Duodenal mucosa (tissue), 2 donors: ENCODE measurements around the gene PDE11A.
"Not testable (repeated sequence)": the region's sequence is repeated elsewhere in the genome, so short reads cannot be mapped to it uniquely, and the experiment has no call there.

ENCODE experiments used
- H3K27ac ChIP-seq: one replicate; pipeline ENCODE4 v1.7.0; 2013; ENCODE audit warnings: low read depth, low read length
- H3K27me3 ChIP-seq, 2 donors: one replicate each; pipeline ENCODE4 v1.7.0; 2013; ENCODE audit warnings: low read length in 2 of 2, control low read depth in 1 of 2; ENCODE audit not compliant: insufficient read depth in 2 of 2, control insufficient read depth in 1 of 2
- H3K36me3 ChIP-seq, 2 donors: one replicate each; pipeline ENCODE4 v1.7.0; 2013; ENCODE audit warnings: low read length in 2 of 2, control low read depth in 1 of 2; ENCODE audit not compliant: insufficient read depth in 2 of 2, control insufficient read depth in 1 of 2
- H3K4me1 ChIP-seq, 2 donors: one replicate each; pipeline ENCODE4 v1.7.0; 2013; ENCODE audit warnings: low read length in 2 of 2, control low read depth in 1 of 2; ENCODE audit not compliant: insufficient read depth in 2 of 2, control insufficient read depth in 1 of 2
- H3K4me3 ChIP-seq, 2 donors: one replicate each; pipeline ENCODE4 v1.7.0; 2013; ENCODE audit warnings: low read length in 2 of 2, low read depth in 1 of 2
- H3K9ac ChIP-seq, 2 donors: one replicate each; pipeline ENCODE4 v1.7.0; 2013; ENCODE audit warnings: low read length in 2 of 2, low read depth in 1 of 2
- H3K9me3 ChIP-seq, 2 donors: one replicate each; pipeline ENCODE4 v1.7.0; 2013; ENCODE audit warnings: low read length in 2 of 2, control low read depth in 1 of 2; ENCODE audit not compliant: control insufficient read depth in 1 of 2

PDE11A gene

GRCh38 chr2:177812713-177813396 is 259.7 kb downstream of the PDE11A start:
- H3K9me3 ChIP-seq, result no peaks in the 10 kb centered on the region
- H3K27ac ChIP-seq, result no peak overlapping the region
- H3K36me3 ChIP-seq, result no peaks in the 10 kb centered on the region
- H3K4me1 ChIP-seq, result no peaks in the 10 kb centered on the region
- no peak overlapping the region for H3K4me3 ChIP-seq
- H3K9ac ChIP-seq, result no peak overlapping the region
- no peaks in the 10 kb centered on the region for H3K27me3 ChIP-seq

GRCh38 chr2:177810906-177811305 is 261.7 kb downstream of the PDE11A start:
- Histone ChIP-seq H3K27me3 (no peaks in the 10 kb centered on the region), H3K4me1 (no peaks in the 10 kb centered on the region), H3K4me3 (no peak overlapping the region), H3K9me3 (no peaks in the 10 kb centered on the region), H3K36me3 (no peaks in the 10 kb centered on the region), H3K27ac (no peak overlapping the region), H3K9ac (no peak overlapping the region)

GRCh38 chr2:177808984-177809809 is 263.4 kb downstream of the PDE11A start:
- no peaks in the 10 kb centered on the region for H3K4me1 ChIP-seq
- H3K9ac ChIP-seq, result no peak overlapping the region
- no peak overlapping the region for H3K4me3 ChIP-seq
- H3K27ac ChIP-seq, result no peak overlapping the region
- H3K9me3 ChIP-seq, result no peaks in the 10 kb centered on the region
- H3K36me3 ChIP-seq, result no peaks in the 10 kb centered on the region
- no peaks in the 10 kb centered on the region for H3K27me3 ChIP-seq

- Histone ChIP-seq H3K9ac (no peak overlapping the region), H3K4me1 (no peaks in the 10 kb centered on the region), H3K4me3 (no peak overlapping the region), H3K9me3 (no peaks in the 10 kb centered on the region), H3K36me3 (no peaks in the 10 kb centered on the region), H3K27ac (no peak overlapping the region), H3K27me3 (no peaks in the 10 kb centered on the region)
Observed at GRCh38 chr2:177806025-177806424, 266.6 kb downstream of the PDE11A start.

GRCh38 chr2:177799531-177799930 is 273.0 kb downstream of the PDE11A start:
- peaks cover 0 to 4% of the 10 kb centered on the region in 2 donors for H3K27me3 ChIP-seq
- no peak overlapping the region for H3K27ac ChIP-seq
- H3K4me1 ChIP-seq, result no peaks in the 10 kb centered on the region
- no peak overlapping the region for H3K4me3 ChIP-seq
- H3K9me3 ChIP-seq, result no peaks in the 10 kb centered on the region
- H3K36me3 ChIP-seq, result no peaks in the 10 kb centered on the region
- H3K9ac ChIP-seq, result no peak overlapping the region

- Histone ChIP-seq H3K36me3 (no peaks in the 10 kb centered on the region), H3K27ac (no peak overlapping the region), H3K9me3 (no peaks in the 10 kb centered on the region), H3K27me3 (peaks cover 0 to 4% of the 10 kb centered on the region in 2 donors), H3K4me1 (no peaks in the 10 kb centered on the region), H3K4me3 (no peak overlapping the region), H3K9ac (no peak overlapping the region)
Observed at GRCh38 chr2:177797808-177798207, 274.8 kb downstream of the PDE11A start.

GRCh38 chr2:177796654-177797415 is 275.7 kb downstream of the PDE11A start:
- Histone ChIP-seq H3K27me3 (peaks cover 0 to 4% of the 10 kb centered on the region in 2 donors), H3K4me1 (no peaks in the 10 kb centered on the region), H3K27ac (no peak overlapping the region), H3K36me3 (no peaks in the 10 kb centered on the region), H3K9me3 (no peaks in the 10 kb centered on the region), H3K4me3 (no peak overlapping the region), H3K9ac (no peak overlapping the region)

- no peak overlapping the region for H3K27ac ChIP-seq
- no peaks in the 10 kb centered on the region for H3K9me3 ChIP-seq
- H3K4me1 ChIP-seq, result no peaks in the 10 kb centered on the region
- no peaks in the 10 kb centered on the region for H3K36me3 ChIP-seq
- H3K9ac ChIP-seq, result no peak overlapping the region
- no peak overlapping the region for H3K4me3 ChIP-seq
- H3K27me3 ChIP-seq, result peaks cover 0 to 4% of the 10 kb centered on the region in 2 donors
Observed at GRCh38 chr2:177796011-177796410, 276.6 kb downstream of the PDE11A start.

- H3K9me3 ChIP-seq, H3K27ac ChIP-seq, H3K36me3 ChIP-seq, H3K27me3 ChIP-seq, H3K4me3 ChIP-seq, H3K4me1 ChIP-seq, H3K9ac ChIP-seq: not testable (repeated sequence)
Observed at GRCh38 chr2:177785143-177785542, 287.4 kb downstream of the PDE11A start.

- no peak overlapping the region for H3K9ac ChIP-seq
- H3K9me3 ChIP-seq, result no peaks in the 10 kb centered on the region
- no peak overlapping the region for H3K27ac ChIP-seq
- no peak overlapping the region for H3K4me3 ChIP-seq
- no peaks in the 10 kb centered on the region for H3K36me3 ChIP-seq
- no peaks in the 10 kb centered on the region for H3K27me3 ChIP-seq
- peaks cover 0 to 9% of the 10 kb centered on the region in 2 donors for H3K4me1 ChIP-seq
Observed at GRCh38 chr2:177784745-177785067, 287.9 kb downstream of the PDE11A start.
